Smooth muscle cell (in vitro differentiated cells): Measurements from ENCODE around the gene NEK5. TPM values are rescaled to one million over a fixed set of nuclear protein-coding genes. Genes with fewer than 3 reads are reported as not detected.

Experiments used
- DNase-seq: peaks from one replicate; lab custom pipeline; 2025; ENCODE audit not compliant: unreplicated experiment; lab: John Stamatoyannopoulos, UW
- H2AFZ ChIP-seq: fragments of 200-600 bp; sonication (generic); 2 replicates; pipeline ENCODE4 v1.6.0; 2016; ENCODE audit warnings: antibody characterized with exemption, low read depth, mild to moderate bottlenecking
- H3F3A ChIP-seq: fragments of 200-600 bp; sonication (generic); 2 replicates; pipeline ENCODE4 v1.6.0; 2017; ENCODE audit warnings: antibody characterized with exemption, low read depth
- H3K27ac ChIP-seq: fragments of 200-600 bp; sonication (generic); 2 replicates; pipeline ENCODE4 v1.5.1; 2016; ENCODE audit warnings: low read depth, mild to moderate bottlenecking
- H3K27me3 ChIP-seq: fragments of 200-600 bp; sonication (generic); 2 replicates; pipeline ENCODE4 v1.6.1; 2016; ENCODE audit warnings: low read depth, mild to moderate bottlenecking
- H3K36me3 ChIP-seq: fragments of 200-600 bp; sonication (generic); 2 replicates; pipeline ENCODE4 v1.5.1; 2016; ENCODE audit warnings: low read depth
- H3K4me1 ChIP-seq: fragments of 200-600 bp; sonication (generic); 2 replicates; pipeline ENCODE4 v1.5.1; 2016; ENCODE audit warnings: low read depth
- H3K4me2 ChIP-seq: fragments of 200-600 bp; sonication (generic); 2 replicates; pipeline ENCODE4 v1.6.0; 2016; ENCODE audit warnings: mild to moderate bottlenecking
- H3K4me3 ChIP-seq: fragments of 200-600 bp; sonication (generic); 2 replicates; pipeline ENCODE4 v1.5.1; 2016; ENCODE audit warnings: mild to moderate bottlenecking
- H3K79me2 ChIP-seq: fragments of 200-600 bp; sonication (generic); 2 replicates; pipeline ENCODE4 v1.6.0; 2016; ENCODE audit warnings: low read depth, mild to moderate bottlenecking
- H3K9ac ChIP-seq: fragments of 200-600 bp; sonication (generic); 2 replicates; pipeline ENCODE4 v1.6.0; 2016; ENCODE audit warnings: low read depth
- H3K9me3 ChIP-seq: fragments of 200-600 bp; sonication (generic); replicated peaks from 2 replicates; pipeline ENCODE4 v1.5.1; 2016; ENCODE audit warnings: low read depth
- H4K20me1 ChIP-seq: fragments of 200-600 bp; sonication (generic); 2 replicates; pipeline ENCODE4 v1.6.0; 2016; ENCODE audit warnings: low read depth
- WGBS: methylation state at CpG from one replicate; pipeline ENCODE4 v1.1.7; 2016; ENCODE audit warnings: low lambda C conversion rate; 5-methylcytosine and 5-hydroxymethylcytosine counted together
- polyA plus RNA-seq: library from polyadenylated mRNA; unstranded; fragments of >200 nt; fragmentation: Nextera tagmentation; extraction: Ambion mirVana; gene quantifications from 2 replicates; pipeline ENCODE4 v1.2.1, GENCODE V29; 2016
- total RNA-seq: library from RNA; depleted of rRNA; stranded (reverse); fragments of >200 nt; gene quantifications from 2 replicates; pipeline ENCODE4 v1.2.3, GENCODE V29; 2014
- TF ChIP-seq, protein P1 (sequence below): fragments of 200-600 bp; sonication (generic); IDR thresholded peaks from 2 replicates; pipeline ENCODE4 v1.5.1; 2017; ENCODE audit warnings: borderline replicate concordance, mild to moderate bottlenecking, antibody characterized with exemption; ENCODE audit not compliant: insufficient read depth, poor library complexity, severe bottlenecking

The NEK5 gene
- total and polyA plus RNA-seq, 2 experiments from 2014 or later: 0.04 to 0.29 TPM

DNA sequence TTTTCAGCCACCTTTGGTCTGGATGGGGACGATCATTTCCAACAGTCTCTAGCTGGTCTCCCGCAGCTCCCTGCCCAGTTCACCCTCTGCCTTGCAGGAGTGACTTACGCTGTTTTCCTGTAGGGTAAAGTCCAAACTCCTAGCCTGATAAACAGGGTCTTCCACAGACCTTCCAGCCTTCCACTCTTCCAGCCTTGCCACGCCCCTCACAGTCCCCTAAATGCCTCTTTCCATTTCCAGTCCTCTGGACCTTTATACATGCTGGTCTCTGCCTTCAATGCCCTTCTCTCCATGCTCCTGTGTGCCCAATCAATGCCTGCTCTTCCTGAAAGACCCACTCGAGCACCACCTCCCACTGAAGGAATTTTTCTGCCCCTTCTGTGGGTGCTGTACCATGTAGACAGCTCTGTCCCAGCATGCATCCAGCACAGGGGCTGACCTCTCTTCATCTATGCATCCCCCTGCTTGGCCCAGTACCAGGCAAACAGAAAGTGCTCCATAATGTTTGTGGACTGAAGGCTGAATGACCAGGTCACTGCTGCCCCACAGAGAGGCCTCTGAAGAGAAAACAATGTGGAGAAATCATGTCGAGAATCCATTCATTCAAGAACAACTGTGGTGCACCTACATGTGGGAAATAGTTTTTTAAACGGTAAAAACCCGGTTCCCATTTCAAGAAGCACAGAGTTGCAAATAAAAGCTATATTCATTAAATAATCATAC is 122.2 kb downstream of the NEK5 start:
- peaks cover 95% of the 10 kb centered on the region for H3K79me2 ChIP-seq
- peaks cover 6% of the 10 kb centered on the region for H3K4me1 ChIP-seq
- H3K4me2 ChIP-seq: no peak overlapping the region
- H3K36me3 ChIP-seq: no peaks in the 10 kb centered on the region
- TF ChIP-seq, protein P1, sequence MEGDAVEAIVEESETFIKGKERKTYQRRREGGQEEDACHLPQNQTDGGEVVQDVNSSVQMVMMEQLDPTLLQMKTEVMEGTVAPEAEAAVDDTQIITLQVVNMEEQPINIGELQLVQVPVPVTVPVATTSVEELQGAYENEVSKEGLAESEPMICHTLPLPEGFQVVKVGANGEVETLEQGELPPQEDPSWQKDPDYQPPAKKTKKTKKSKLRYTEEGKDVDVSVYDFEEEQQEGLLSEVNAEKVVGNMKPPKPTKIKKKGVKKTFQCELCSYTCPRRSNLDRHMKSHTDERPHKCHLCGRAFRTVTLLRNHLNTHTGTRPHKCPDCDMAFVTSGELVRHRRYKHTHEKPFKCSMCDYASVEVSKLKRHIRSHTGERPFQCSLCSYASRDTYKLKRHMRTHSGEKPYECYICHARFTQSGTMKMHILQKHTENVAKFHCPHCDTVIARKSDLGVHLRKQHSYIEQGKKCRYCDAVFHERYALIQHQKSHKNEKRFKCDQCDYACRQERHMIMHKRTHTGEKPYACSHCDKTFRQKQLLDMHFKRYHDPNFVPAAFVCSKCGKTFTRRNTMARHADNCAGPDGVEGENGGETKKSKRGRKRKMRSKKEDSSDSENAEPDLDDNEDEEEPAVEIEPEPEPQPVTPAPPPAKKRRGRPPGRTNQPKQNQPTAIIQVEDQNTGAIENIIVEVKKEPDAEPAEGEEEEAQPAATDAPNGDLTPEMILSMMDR: no peak
- no peak overlapping the region for H2AFZ ChIP-seq
- H3K4me3 ChIP-seq: no peak overlapping the region
- WGBS: 90% methylated on average over 8 of the region's 8 CpGs
- H4K20me1 ChIP-seq: peaks cover 8% of the 10 kb centered on the region
- H3K27me3 ChIP-seq: no peaks in the 10 kb centered on the region
- no peaks in the 10 kb centered on the region for H3K9me3 ChIP-seq
- H3K27ac ChIP-seq: no peak overlapping the region
- no peaks in the 10 kb centered on the region for H3F3A ChIP-seq
- no peak for DNase-seq
- H3K9ac ChIP-seq: no peak overlapping the region

DNA sequence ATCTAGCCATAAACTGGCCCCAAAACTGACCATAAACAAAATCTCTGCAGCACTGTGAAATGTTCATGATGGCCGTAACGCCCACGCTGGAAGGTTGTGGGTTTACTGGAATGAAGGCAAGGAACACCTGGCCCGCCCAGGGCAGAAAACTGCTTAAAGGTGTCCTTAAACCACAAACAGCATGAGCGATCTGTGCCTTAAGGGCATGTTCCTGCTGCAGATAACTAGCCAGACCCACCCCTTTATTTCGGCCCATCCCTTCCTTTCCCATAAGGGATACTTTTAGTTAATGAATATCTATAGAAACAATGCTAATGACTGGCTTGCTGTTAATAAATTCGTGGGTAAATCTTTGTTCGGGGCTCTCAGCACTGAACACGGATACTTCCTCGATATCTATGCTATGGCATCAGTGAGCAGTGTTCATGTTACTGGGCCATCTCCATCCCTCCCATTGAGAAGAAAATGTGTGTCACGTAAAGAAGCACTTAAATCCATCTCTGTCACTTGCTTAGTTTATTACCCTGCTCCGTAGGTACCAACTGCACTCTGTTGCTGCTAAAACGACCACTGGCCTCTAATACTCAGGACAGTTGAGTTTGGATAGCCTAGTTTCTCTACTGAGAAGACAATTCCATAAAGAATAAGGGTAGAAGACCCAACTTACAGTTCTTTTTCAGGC is 122.9 kb downstream of the NEK5 start:
- H3K27me3 ChIP-seq: no peaks in the 10 kb centered on the region
- H3K4me2 ChIP-seq: no peak overlapping the region
- H3K9ac ChIP-seq: no peak overlapping the region
- H3K79me2 ChIP-seq: peaks cover 95% of the 10 kb centered on the region
- DNase-seq: no peak
- TF ChIP-seq, protein P1: no peak
- peaks cover 5% of the 10 kb centered on the region for H3K4me1 ChIP-seq
- H3K36me3 ChIP-seq: no peaks in the 10 kb centered on the region
- H4K20me1 ChIP-seq: peaks cover 13% of the 10 kb centered on the region
- H3K27ac ChIP-seq: no peak overlapping the region
- H3F3A ChIP-seq: no peaks in the 10 kb centered on the region
- 84% methylated on average over 13 of the region's 13 CpGs for WGBS
- H3K4me3 ChIP-seq: no peak overlapping the region
- H3K9me3 ChIP-seq: no peaks in the 10 kb centered on the region
- no peak overlapping the region for H2AFZ ChIP-seq

DNA sequence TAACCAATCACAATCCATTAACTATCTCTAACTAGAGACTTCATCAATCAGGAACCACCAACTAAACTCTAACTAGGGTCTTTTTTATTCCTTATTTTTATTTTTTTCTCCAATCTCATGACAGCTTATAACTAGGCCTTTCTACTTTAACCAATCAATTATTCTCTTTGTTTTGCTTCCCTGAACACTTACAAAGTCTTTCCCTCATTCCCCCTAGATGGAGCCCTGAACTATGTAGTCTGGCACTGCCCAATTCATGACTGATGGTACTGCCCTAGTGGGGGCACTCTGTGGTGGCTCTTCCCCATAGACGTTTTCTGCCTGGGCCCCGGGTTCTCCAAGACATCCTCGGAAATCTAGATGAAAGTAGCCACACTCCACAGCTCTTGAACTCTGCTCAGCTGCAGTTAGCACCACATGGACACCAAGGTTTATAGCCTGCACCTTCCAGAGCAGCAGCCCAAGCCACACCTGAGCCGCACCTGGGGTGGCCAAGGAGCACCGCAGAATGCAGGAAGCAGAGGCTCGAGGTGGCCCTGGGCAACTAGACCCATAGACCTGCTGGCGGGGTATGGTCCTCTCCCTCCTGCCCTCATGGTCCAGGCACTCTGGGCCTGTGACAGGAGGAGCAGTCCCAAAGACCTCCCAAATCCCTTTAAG is 124.2 kb downstream of the NEK5 start:
- H3K4me1 ChIP-seq: no peaks in the 10 kb centered on the region
- H3K4me2 ChIP-seq: no peak overlapping the region
- TF ChIP-seq, protein P1: no peak
- no peak for DNase-seq
- peaks cover 94% of the 10 kb centered on the region for H3K79me2 ChIP-seq
- H3F3A ChIP-seq: no peaks in the 10 kb centered on the region
- H2AFZ ChIP-seq: no peak overlapping the region
- WGBS: 90% methylated on average over 7 of the region's 7 CpGs
- no peaks in the 10 kb centered on the region for H3K36me3 ChIP-seq
- H3K27ac ChIP-seq: no peak overlapping the region
- no peaks in the 10 kb centered on the region for H3K27me3 ChIP-seq
- H3K4me3 ChIP-seq: no peak overlapping the region
- H4K20me1 ChIP-seq: peaks cover 27% of the 10 kb centered on the region
- no peak overlapping the region for H3K9ac ChIP-seq
- no peaks in the 10 kb centered on the region for H3K9me3 ChIP-seq
